ENCODE data around the gene PDIA4. TPM values are rescaled to one million over a fixed set of nuclear protein-coding genes. Genes with fewer than 3 reads are reported as not detected.

PDIA4 gene
- total RNA-seq, 1 donor from 2014 or later = 266 TPM

- Histone ChIP-seq H3K4me2 (ENCODE audit: low read length) (no peak overlapping the region), H3K4me1 (ENCODE audit: insufficient read depth, low read length) (no peaks in the 10 kb centered on the region), H4K20me1 (ENCODE audit: insufficient read depth, low read length) (no peaks in the 10 kb centered on the region), H3K27me3 (ENCODE audit: insufficient read depth, low read length) (no peaks in the 10 kb centered on the region), H3K36me3 (ENCODE audit: insufficient read depth, low read length) (no peaks in the 10 kb centered on the region), H3K4me3 (ENCODE audit: insufficient read depth, low read depth, low read length) (no peak overlapping the region), H3K79me2 (ENCODE audit: insufficient read depth, low read length) (no peaks in the 10 kb centered on the region), H3K9me3 (ENCODE audit: insufficient read depth, low read depth, low read length) (no peaks in the 10 kb centered on the region), H3K9ac (ENCODE audit: low read length) (no peak overlapping the region), H2AFZ (ENCODE audit: low read depth, low read length) (no peak overlapping the region), H3K27ac (ENCODE audit: low read depth, low read length) (no peak overlapping the region)
- no peak overlapping the region for H3K27ac Mint-ChIP-seq (ENCODE audit: unreplicated experiment)
- no peak for TF ChIP-seq CTCF (IDR thresholded peaks at IDR 0.05; ENCODE audit: insufficient read depth, low read depth, low read length)
- TF ChIP-seq EZH2 (IDR thresholded peaks at IDR 0.05; ENCODE audit: insufficient read depth, low read length) = no peak
- no peak overlapping the region for H3K4me3 Mint-ChIP-seq (ENCODE audit: unreplicated experiment)
- H3K4me1 Mint-ChIP-seq (ENCODE audit: low read depth, unreplicated experiment) = no peaks in the 10 kb centered on the region
- FAIRE-seq (no peak), DNase-seq (ENCODE audit: low read depth) (no peak)
- H3K27me3 Mint-ChIP-seq (ENCODE audit: low read depth, unreplicated experiment) = peaks cover 3% of the 10 kb centered on the region
- H3K36me3 Mint-ChIP-seq (ENCODE audit: low read depth, unreplicated experiment) = peaks cover 2% of the 10 kb centered on the region
- H3K9me3 Mint-ChIP-seq (ENCODE audit: unreplicated experiment) = no peaks in the 10 kb centered on the region
Observed at GRCh38 chr7:148972375-148972774, 55.9 kb downstream of the PDIA4 start.

GRCh38 chr7:148967602-148968001 is 60.7 kb downstream of the PDIA4 start:
- H3K9me3 ChIP-seq (ENCODE audit: insufficient read depth, low read depth, low read length) = no peaks in the 10 kb centered on the region
- FAIRE-seq = no peak

More at GRCh38 chr7:148967602-148968001, 60.7 kb downstream of the PDIA4 start:
- H3K27me3 ChIP-seq (ENCODE audit: insufficient read depth, low read length) = no peaks in the 10 kb centered on the region
- no peak overlapping the region for H3K27ac ChIP-seq (ENCODE audit: low read depth, low read length)
- Mint-ChIP-seq H3K27ac (ENCODE audit: unreplicated experiment) (no peak overlapping the region), H3K36me3 (ENCODE audit: low read depth, unreplicated experiment) (no peaks in the 10 kb centered on the region), H3K4me1 (ENCODE audit: low read depth, unreplicated experiment) (no peaks in the 10 kb centered on the region), H3K27me3 (ENCODE audit: low read depth, unreplicated experiment) (peaks cover 2% of the 10 kb centered on the region), H3K4me3 (ENCODE audit: unreplicated experiment) (no peak overlapping the region), H3K9me3 (ENCODE audit: unreplicated experiment) (no peaks in the 10 kb centered on the region)
- no peaks in the 10 kb centered on the region for H3K36me3 ChIP-seq (ENCODE audit: insufficient read depth, low read length)
- H3K79me2 ChIP-seq (ENCODE audit: insufficient read depth, low read length) = no peaks in the 10 kb centered on the region
- no peak for DNase-seq (ENCODE audit: low read depth)
- H3K4me1 ChIP-seq (ENCODE audit: insufficient read depth, low read length) = peaks cover 10% of the 10 kb centered on the region
- no peaks in the 10 kb centered on the region for H4K20me1 ChIP-seq (ENCODE audit: insufficient read depth, low read length)
- H3K9ac ChIP-seq (ENCODE audit: low read length) = no peak overlapping the region
- H3K4me3 ChIP-seq (ENCODE audit: insufficient read depth, low read depth, low read length) = no peak overlapping the region
- TF ChIP-seq EZH2 (IDR thresholded peaks at IDR 0.05; ENCODE audit: insufficient read depth, low read length) (no peak), CTCF (IDR thresholded peaks at IDR 0.05; ENCODE audit: insufficient read depth, low read depth, low read length) (no peak)
- H2AFZ ChIP-seq (ENCODE audit: low read depth, low read length) = no peak overlapping the region
- H3K4me2 ChIP-seq (ENCODE audit: low read length) = no peak overlapping the region
